Loucy (cell line): ENCODE data around the gene PAF1.

ENCODE experiments used
- CTCF ChIP-seq: fragments of 200-600 bp; sonication (generic); conservative IDR thresholded peaks from 2 replicates; pipeline ENCODE4 v1.5.1; 2014; ENCODE audit warnings: mild to moderate bottlenecking, antibody characterized with exemption, low read length
- EZH2phosphoT487 ChIP-seq: fragments of 200-600 bp; IDR thresholded peaks from 2 replicates; pipeline ENCODE4 v1.6.1; 2018; ENCODE audit warnings: antibody characterized with exemption, mild to moderate bottlenecking, moderate library complexity, borderline replicate concordance

DNA sequence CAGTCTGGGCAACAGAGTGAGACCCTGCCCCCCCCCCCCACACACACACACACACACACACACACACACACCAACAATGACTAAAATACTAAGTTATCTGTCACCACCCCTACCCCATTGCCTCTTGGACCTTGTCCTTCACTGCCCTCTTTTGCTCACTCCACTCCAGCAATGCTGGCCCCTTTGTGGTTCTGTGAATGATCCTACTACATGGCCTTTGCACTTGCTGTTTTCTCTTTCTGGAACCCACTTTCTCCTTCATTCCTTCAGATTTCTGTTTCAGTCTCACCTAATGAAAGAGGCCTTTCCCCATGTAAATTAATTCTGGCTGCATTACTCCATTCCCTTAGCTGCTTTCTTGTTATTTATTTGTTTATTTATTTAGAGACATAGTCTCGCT, 51.2 kb downstream of the PAF1 start:
- TF ChIP-seq EZH2phosphoT487: no peak
- no peak for TF ChIP-seq CTCF
